HG02610 (cell line): ENCODE data around the gene ELL.

Source experiments
- ATAC-seq: cut with Tn5 transposase; IDR thresholded peaks from one replicate; pipeline ENCODE4 v1.9.1; 2021; ENCODE audit warnings: mild to moderate bottlenecking, moderate library complexity; ENCODE audit not compliant: unreplicated experiment

Gene ELL

DNA sequence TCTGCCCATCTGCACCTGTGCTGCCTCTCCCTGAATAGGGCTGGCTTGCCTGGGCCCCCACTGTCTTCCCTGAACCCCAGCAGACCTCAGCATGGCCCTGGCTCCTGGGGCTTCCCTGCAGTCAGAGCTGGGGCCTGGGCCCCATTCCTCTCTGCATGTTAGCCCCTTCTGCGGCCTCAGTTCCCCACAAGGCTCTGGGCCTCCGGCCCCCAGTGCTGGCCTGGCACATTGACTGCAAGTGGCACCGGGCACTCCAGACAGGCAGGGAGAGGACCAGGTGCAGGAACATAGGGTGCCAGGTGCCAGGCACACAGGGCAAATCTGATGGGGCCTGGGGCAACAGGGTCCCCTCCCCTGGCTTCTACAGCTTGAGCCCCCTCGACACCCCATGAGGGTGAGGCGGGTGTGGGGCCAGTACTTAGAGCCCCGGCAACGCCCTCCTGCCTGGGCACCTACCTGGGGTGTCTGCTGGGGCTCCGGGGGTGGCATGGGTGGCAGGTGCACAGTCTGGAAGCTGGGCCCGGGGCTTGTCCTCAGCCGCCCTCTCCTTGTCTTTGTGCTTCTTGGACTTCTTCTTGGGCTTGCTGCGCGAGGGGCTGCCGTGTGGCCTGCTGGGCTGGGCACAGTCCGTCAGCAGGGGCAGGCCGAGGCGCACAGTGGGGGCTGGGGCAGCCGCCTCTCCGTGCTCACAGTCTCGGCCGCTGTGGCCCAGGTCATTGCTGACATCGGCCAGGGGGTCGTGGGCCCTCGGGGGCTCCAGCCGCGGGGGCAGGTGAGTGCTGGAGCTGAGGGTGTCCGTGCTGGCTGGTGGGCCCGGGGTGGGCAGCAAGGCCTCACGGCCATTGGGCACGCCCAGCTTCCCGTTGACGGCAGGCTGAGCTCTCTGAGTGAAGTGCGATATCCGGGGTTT is 71.6 kb downstream of the ELL start:
- no peak for ATAC-seq

- ATAC-seq: no peak
Measured at GRCh38 chr19:18449552-18449951, 72.3 kb downstream of the ELL start.

GRCh38 chr19:18446811-18447359 is 75.0 kb downstream of the ELL start:
- ATAC-seq: no peak

- ATAC-seq: no peak
Measured at GRCh38 chr19:18446145-18446810, 75.6 kb downstream of the ELL start.

DNA sequence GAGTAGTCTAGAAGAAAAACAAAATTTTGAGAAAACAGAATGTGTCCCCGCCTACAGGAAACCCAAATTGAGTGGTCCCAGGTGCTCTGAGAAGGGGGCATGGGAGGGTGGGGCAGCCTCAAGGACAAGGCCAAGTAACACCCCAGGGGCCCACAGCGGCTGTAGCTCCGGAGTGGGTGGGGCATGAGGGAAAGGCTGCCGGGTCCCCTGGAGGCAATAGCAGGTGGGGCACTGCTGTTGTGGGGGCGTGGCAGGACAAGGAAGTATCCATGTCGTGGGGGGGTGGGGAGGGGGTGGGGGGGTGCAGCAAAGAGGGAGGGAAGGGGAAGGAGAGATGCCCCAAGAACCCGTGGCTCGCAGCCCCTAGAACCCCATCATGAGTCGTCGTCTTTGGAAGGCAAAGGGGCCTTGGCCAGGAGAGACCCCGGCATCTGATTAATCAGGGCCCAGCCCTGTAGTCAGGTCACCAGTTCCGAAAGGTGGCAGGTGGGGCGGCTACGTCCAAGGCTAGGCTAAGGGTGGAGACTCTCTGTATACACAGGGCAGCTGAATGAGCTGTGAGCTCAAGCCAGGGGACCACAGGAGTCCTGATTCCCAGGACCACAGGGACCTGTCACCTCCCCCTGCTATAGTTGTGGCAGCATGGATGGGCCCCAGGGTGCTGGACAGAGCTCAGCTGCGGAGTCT is 76.5 kb downstream of the ELL start:
- no peak for ATAC-seq

DNA sequence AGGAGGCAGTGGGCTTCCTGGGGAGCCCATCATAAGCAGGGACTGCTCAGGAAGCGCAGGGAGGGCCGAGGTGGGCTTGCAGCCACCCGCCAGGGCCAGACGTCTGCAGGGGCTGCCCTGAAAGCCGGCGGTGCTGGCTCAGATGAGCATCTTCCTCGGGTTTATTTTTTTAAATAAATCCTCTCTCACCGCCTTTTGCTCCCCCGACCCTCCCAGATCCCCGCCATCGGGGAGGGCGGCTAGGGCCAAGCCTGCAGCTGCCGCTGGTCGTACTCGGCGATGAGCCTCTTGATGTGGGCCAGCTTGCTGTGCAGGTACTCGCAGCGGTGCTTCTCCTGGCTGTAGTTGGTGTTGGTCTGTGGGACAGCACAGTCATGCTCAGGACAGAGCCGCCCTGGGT is 77.4 kb downstream of the ELL start:
- no peak for ATAC-seq

DNA sequence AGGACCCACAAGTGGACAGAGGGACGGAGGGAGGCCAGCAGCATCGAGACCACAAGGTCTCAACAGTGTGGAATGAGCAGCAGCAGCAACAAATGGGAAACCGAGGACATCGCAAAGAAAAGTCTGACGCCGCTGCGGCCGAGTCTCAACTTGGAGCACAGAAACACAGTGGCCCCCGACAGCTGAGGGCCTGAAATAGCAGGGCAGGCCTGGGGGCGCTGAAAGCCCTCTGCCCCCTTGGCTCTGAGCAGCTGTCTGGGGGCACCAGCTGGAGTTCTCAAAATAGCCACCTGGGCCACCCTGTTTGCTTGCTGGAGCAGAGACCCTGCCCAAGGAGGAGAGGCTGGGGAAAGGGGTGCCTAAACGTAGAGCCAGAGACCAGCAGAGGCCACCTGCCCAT is 78.0 kb downstream of the ELL start:
- ATAC-seq: no peak

- no peak for ATAC-seq
Measured at GRCh38 chr19:18443406-18443805, 78.5 kb downstream of the ELL start.

- ATAC-seq: no peak
Measured at GRCh38 chr19:18442941-18443340, 78.9 kb downstream of the ELL start.

GRCh38 chr19:18441804-18442788 is 79.8 kb downstream of the ELL start:
- ATAC-seq: no peak

GRCh38 chr19:18440936-18441803 is 80.7 kb downstream of the ELL start:
- no peak for ATAC-seq

GRCh38 chr19:18440415-18440877 is 81.4 kb downstream of the ELL start:
- no peak for ATAC-seq

DNA sequence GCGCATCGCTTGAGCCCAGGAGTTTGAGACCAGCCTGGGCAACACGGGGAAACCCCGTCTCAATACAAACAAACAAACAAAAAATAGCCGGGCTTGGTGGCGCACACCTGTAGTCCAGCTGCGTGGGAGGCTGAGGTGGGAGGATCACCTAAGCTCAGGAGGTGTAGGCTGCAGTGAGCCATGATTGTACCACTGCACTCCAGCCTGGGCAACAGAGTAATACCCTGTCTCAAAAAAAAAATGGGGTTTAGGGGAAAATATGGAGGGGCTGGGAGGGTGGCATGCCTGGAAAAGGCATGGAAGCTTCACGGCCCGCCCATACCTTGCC is 82.0 kb downstream of the ELL start:
- no peak for ATAC-seq

DNA sequence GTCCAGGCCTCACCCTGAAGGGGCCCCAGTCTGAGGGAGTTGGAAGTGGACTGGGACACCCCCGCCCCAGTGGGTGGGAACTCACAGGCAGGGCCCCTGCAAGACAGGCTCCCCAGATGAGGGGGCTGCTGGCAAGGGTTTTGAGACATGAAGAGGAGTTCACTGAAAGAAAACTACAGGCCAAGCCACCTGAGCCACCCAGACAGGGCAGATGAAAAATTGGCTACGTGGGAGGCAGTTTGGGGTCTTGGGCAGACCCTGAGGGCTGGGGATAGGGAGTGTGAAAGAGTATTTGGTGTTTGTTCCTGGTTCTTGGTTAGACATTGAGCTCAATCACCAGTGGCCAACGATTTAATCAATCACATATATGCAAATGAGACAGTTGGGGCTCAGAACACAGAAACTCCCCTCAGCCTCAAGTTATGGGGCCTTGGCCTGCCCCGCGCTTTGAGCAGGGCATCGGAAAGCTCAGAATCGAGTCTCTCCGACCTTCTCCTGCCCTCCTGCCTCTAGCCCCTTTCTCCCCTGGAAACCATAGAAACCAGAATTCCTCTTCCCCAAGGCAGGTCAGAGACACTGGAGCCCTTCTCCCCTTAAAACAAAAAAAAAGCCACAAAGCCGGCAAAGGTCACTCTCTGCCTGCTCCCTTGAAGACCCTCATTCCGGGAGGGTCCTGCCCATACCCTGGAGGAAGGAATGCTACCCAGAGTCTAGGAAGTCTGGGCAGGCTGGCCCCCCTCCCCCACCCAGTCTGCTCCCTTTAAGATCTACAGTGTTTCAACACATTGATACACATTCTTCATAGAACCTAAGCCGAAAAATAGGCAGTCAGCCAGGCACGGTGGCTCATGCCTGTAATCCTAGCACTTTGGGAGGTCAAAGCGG is 82.6 kb downstream of the ELL start:
- no peak for ATAC-seq

DNA sequence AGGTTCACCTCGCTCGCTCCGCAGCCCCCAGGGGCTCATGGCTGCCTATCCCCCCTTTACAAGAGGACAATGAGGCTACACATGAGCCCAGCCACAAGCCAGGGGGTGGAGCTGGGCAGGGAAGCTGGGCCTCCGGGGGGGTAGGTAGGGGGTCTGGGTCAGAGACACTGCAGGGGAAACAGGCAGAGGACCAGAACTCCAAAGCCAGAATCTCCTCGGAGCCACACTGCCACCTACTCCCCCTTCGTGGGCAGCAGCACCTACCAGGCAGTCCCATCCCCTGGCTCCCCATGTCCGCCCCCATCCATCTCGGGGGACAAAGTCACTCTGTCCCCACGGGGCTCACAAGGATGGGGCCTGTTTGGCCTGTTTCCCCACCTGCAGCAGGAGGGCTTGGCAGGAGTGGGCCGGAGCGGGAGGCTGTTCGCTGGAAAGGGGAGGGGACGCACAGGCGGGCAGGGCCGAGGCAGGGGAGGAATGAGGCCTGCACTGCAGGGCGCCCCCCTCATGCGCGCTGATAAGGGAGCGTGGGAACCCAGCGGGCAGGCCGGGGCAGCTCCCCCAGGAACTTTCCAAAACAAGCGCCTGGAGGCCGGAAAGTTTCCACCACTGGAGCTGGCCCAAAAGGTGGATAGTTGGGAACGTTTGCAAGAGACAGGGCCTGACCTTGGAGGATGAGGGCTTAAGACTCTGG is 83.4 kb downstream of the ELL start:
- ATAC-seq: no peak

- no peak for ATAC-seq
Measured at GRCh38 chr19:18437491-18438330, 84.2 kb downstream of the ELL start, which contains the start of gene ISYNA1. Gene ISYNA1 (minus strand): TSS chr19:18438133. CDS start chr19:18437979, 154 bp downstream.
